ENCODE measurements around the gene NAP1L1. TPM values are rescaled to one million over a fixed set of nuclear protein-coding genes. Genes with fewer than 3 reads are reported as not detected.

NAP1L1 gene
- total RNA-seq, 1 donor = 203 TPM

DNA sequence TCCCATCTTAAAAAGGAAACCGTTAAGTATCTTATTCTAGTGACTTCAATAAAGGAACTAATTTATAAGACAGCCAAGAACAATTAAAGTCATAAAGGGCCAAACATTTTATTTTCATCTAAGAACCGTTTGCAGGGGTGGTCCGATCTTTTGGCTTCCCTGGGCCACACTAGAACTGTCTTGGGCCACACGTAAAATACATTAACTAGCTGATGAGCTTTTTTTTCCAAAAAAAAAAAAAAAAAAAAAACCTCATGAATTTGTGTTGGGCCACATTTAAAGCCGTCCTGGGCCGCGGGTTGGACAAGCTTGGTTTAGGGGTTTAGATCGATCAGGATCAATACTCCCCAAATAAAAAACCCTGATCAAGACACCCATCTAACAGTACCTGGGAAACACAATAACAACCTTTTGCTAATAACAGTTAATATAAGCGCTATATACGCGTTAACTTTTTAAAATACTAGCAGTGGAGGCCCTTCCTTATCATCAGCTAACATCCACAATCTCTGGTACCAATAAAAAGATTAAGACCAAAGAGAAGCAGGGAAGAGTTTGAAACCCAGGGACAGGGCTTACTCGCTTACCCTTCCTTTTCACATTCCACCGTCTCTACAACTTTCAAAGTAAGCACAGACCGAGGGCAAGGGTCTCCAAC is 1.1 kb downstream of the NAP1L1 start:
- H3K4me2 ChIP-seq (ENCODE audit: insufficient read depth, low read length) = peak overlapping the region; percentile 85
- peak overlapping the region; percentile 93 for H3K27ac ChIP-seq (ENCODE audit: low read depth, low read length)
- H3K36me3 ChIP-seq (ENCODE audit: insufficient read depth, low read length) = peaks cover 9% of the 10 kb centered on the region
- H3K79me2 ChIP-seq (ENCODE audit: insufficient read depth, low read length) = peaks cover 60% of the 10 kb centered on the region
- no peaks in the 10 kb centered on the region for H3K27me3 ChIP-seq (ENCODE audit: insufficient read depth, low read length)
- peak overlapping the region; percentile 36 for H2AFZ ChIP-seq (ENCODE audit: low read length)
- DNase-seq (ENCODE audit: insufficient read length, low spot score, missing footprints) = no peak
- peaks cover 46% of the 10 kb centered on the region for H4K20me1 ChIP-seq (ENCODE audit: insufficient read depth, low read length)
- peak overlapping the region; percentile 92 for H3K4me3 ChIP-seq (ENCODE audit: insufficient read depth, low read length)
- H3K4me1 ChIP-seq (ENCODE audit: insufficient read depth, low read length) = peaks cover 16% of the 10 kb centered on the region
- TF ChIP-seq, protein P1, sequence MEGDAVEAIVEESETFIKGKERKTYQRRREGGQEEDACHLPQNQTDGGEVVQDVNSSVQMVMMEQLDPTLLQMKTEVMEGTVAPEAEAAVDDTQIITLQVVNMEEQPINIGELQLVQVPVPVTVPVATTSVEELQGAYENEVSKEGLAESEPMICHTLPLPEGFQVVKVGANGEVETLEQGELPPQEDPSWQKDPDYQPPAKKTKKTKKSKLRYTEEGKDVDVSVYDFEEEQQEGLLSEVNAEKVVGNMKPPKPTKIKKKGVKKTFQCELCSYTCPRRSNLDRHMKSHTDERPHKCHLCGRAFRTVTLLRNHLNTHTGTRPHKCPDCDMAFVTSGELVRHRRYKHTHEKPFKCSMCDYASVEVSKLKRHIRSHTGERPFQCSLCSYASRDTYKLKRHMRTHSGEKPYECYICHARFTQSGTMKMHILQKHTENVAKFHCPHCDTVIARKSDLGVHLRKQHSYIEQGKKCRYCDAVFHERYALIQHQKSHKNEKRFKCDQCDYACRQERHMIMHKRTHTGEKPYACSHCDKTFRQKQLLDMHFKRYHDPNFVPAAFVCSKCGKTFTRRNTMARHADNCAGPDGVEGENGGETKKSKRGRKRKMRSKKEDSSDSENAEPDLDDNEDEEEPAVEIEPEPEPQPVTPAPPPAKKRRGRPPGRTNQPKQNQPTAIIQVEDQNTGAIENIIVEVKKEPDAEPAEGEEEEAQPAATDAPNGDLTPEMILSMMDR (IDR thresholded peaks at IDR 0.05; ENCODE audit: extremely low read depth, low read depth, low read length) = no peak
- H3K9me3 ChIP-seq (ENCODE audit: low read depth, low read length) = no peaks in the 10 kb centered on the region

DNA sequence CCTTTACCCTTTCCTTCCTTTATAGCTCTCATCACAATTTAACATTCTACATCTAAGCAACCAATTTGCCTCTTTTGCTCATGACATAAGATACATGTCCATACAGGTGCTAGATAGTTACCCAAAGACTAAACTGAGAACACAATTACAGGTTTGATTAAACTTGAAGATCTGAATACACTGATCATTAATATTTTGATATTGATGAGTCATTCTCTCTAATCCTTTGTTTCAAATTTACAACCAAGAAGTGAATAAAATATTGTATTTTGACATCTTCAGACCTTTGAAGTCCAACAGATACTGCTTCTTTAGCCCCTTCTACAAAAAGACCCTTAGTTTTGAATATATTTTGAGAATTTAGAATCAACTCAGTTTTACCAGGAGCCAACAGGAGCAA is 2.6 kb downstream of the NAP1L1 start:
- peaks cover 9% of the 10 kb centered on the region for H3K36me3 ChIP-seq (ENCODE audit: insufficient read depth, low read length)
- no peaks in the 10 kb centered on the region for H3K27me3 ChIP-seq (ENCODE audit: insufficient read depth, low read length)
- no peak for DNase-seq (ENCODE audit: insufficient read length, low spot score, missing footprints)
- no peaks in the 10 kb centered on the region for H3K9me3 ChIP-seq (ENCODE audit: low read depth, low read length)
- peaks cover 75% of the 10 kb centered on the region for H3K79me2 ChIP-seq (ENCODE audit: insufficient read depth, low read length)
- TF ChIP-seq, protein P1 (IDR thresholded peaks at IDR 0.05; ENCODE audit: extremely low read depth, low read depth, low read length) = no peak
- H3K4me1 ChIP-seq (ENCODE audit: insufficient read depth, low read length) = peaks cover 16% of the 10 kb centered on the region
- H3K27ac ChIP-seq (ENCODE audit: low read depth, low read length) = no peak overlapping the region
- no peak overlapping the region for H3K4me3 ChIP-seq (ENCODE audit: insufficient read depth, low read length)
- H4K20me1 ChIP-seq (ENCODE audit: insufficient read depth, low read length) = peaks cover 52% of the 10 kb centered on the region
- H2AFZ ChIP-seq (ENCODE audit: low read length) = no peak overlapping the region
- H3K4me2 ChIP-seq (ENCODE audit: insufficient read depth, low read length) = peak overlapping the region; percentile 85

DNA sequence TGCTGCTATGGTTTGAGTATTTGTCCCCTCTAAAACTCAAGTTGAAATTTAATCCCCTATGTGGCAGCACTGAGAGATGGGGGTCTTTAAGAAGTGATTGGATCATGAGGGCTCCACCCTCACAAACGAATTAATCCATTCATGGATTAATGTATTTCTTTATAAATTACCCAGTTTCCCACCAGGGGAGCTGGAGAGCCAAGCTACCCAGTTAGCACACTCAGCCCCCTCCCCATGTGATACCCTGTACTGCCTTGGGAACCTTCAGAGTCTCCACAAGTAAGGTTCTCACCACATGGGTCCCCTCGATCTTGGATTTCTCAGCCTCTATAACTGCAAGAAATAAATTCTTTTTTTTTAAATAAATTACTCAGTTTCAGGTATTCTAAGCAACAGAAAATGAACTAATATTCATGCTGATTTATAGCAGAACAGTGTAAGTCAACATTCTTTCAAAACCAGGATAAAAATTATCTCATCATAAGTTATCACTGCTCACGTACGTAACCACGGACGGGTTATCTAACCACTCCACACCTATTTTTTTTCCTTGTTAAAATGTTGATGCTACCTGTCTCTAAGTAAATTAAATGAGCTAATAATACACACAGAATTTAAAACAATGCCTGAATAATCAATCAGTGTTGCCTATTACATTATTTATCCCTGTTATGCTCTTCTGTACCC is 3.6 kb downstream of the NAP1L1 start:
- H3K4me3 ChIP-seq (ENCODE audit: insufficient read depth, low read length) = no peak overlapping the region
- peaks cover 52% of the 10 kb centered on the region for H4K20me1 ChIP-seq (ENCODE audit: insufficient read depth, low read length)
- H3K27me3 ChIP-seq (ENCODE audit: insufficient read depth, low read length) = no peaks in the 10 kb centered on the region
- no peak overlapping the region for H2AFZ ChIP-seq (ENCODE audit: low read length)
- TF ChIP-seq, protein P1 (IDR thresholded peaks at IDR 0.05; ENCODE audit: extremely low read depth, low read depth, low read length) = peak; percentile 16
- no peak for DNase-seq (ENCODE audit: insufficient read length, low spot score, missing footprints)
- no peak overlapping the region for H3K27ac ChIP-seq (ENCODE audit: low read depth, low read length)
- H3K9me3 ChIP-seq (ENCODE audit: low read depth, low read length) = no peaks in the 10 kb centered on the region
- peaks cover 11% of the 10 kb centered on the region for H3K4me1 ChIP-seq (ENCODE audit: insufficient read depth, low read length)
- H3K36me3 ChIP-seq (ENCODE audit: insufficient read depth, low read length) = peaks cover 9% of the 10 kb centered on the region
- no peak overlapping the region for H3K4me2 ChIP-seq (ENCODE audit: insufficient read depth, low read length)
- H3K79me2 ChIP-seq (ENCODE audit: insufficient read depth, low read length) = peaks cover 85% of the 10 kb centered on the region

DNA sequence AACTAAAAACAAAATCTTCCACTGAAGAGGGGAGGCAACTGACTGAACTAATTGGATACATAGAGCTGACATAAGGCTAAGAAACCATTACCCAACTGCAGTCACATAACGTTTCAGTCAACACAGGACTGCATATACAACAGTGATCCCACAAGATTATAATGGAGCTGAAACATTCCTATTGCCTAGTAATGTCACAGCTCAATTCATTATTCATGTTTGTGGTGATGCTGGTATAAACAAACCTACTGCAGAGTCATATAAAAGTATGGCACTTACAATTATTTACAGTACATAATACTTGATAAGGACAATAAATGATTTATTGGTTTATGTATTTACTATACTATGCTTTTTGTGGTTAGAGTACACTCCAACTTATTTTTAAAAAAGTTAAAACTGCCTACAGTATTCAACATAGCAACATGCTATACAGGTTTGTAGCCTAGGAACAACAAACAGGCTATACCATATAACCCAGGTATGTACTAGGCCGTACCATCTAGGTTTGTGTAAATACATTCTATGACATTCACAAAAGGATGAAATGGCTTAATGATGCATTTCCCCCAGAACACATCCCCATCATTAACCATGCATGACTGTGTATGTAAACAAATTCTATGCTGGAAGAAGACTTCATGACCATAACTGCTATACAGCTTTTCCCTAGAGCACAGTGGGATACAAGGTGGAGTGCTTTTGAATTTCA is 4.3 kb downstream of the NAP1L1 start:
- TF ChIP-seq, protein P1 (IDR thresholded peaks at IDR 0.05; ENCODE audit: extremely low read depth, low read depth, low read length) = no peak
- Histone ChIP-seq H4K20me1 (ENCODE audit: insufficient read depth, low read length) (peaks cover 55% of the 10 kb centered on the region), H3K27me3 (ENCODE audit: insufficient read depth, low read length) (no peaks in the 10 kb centered on the region), H3K9me3 (ENCODE audit: low read depth, low read length) (no peaks in the 10 kb centered on the region), H3K36me3 (ENCODE audit: insufficient read depth, low read length) (peaks cover 9% of the 10 kb centered on the region), H3K27ac (ENCODE audit: low read depth, low read length) (no peak overlapping the region), H3K4me1 (ENCODE audit: insufficient read depth, low read length) (peaks cover 10% of the 10 kb centered on the region), H3K79me2 (ENCODE audit: insufficient read depth, low read length) (peaks cover 92% of the 10 kb centered on the region), H3K4me2 (ENCODE audit: insufficient read depth, low read length) (no peak overlapping the region), H3K4me3 (ENCODE audit: insufficient read depth, low read length) (no peak overlapping the region), H2AFZ (ENCODE audit: low read length) (no peak overlapping the region)
- DNase-seq (ENCODE audit: insufficient read length, low spot score, missing footprints) = no peak

Data from osteoblast (primary cell).